ENCODE results near the gene ARID4B.
"Not testable (repeated sequence)": the region's sequence is repeated elsewhere in the genome, so short reads cannot be mapped to it uniquely, and the experiment has no call there.

Gene ARID4B

DNA sequence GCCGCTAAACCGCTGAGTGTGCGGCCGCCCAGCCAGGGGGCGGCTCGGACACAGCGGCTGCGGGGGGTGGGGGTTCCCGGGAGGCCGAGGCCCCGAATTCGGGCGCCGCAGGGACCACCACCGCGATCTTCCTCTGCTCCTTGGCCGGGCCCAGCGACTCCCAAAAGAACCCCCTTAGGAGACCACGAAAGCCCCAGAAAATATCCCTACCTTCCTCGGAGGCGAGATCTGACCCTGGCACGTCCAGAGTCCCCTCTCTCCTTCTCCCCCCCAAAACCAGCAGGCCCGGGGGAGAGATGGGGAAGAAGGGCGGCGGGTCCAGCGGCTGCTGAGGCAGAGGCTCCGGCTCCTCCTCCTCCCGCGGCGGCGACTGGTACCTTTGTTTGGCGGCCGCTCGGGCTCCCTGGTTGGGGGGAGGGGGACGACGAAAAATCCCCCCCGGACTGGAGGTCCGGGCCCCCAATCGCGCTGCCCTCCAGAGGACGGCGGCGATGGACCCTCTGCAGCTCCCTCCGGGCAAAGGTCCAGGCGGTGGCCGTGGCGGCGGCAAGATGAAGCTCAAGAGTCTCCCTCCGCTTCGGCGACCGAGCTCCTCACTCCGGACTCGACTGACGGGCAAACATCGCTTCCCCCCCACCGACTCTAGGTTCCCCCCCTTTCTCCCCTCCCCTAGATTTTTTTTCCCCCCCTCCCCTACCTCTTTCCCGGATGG lies at the start of gene ARID4B:
Gene ARID4B, minus strand, starts transcription at position 621 of the 712 bp plus-strand sequence. CDS start 1,260 bp downstream, outside the sequence.
- DNase-seq (ENCODE audit: low read depth in 3 of 3), result no peak

DNA sequence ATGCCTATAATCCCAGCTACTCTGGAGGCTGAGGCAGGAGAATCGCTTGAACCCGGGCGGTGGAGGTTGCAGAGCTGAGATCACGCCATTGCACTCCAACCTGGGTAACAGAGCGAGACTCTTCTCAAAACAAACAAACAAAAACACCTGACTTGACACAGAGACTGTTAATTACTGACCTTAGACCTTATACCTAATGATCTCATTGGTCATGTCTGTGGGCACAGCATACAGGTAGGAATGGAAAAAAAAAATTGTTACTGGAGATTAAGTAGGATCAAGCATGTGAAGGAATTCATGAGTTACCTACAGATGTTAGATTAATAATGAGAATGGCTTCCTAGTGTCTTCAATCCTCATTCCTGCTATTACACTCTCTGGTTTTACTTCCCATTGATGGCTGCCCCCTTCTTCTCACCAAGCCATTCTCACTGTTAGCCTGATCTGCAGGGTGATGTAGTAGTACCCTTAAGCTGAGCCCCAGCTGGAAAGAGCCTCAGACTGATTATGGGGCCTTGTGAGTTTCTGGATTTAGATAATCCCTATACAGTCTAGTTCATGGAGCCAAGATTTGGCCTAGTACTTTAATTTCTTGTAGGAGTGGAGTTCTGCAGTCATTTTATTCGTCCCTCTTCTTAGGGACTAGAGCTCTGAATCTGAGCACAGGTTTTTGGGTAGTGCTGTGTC lies 48.1 kb upstream of the ARID4B start:
- DNase-seq (ENCODE audit: low read depth in 3 of 3), result no peak

DNA sequence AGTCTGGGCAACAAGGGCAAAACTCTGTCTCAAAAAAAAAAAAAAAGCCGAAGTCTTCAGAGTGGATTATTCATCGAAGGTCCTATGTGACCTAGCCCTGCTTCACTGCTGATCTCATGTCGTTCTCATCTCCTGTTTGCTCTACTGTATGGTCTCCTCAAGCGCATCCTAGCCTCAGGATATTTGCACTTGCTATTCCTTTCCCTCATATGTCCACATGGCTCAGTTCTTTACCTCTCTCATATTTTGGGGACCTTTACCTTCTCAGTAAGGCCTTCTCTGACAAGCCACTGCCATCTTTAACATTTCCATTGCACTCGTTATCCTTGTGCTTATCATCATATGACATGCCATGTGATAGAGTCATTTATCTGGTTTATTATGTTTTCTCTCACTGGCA lies 41.8 kb upstream of the ARID4B start:
- DNase-seq (ENCODE audit: low read depth in 3 of 3), result no peak

DNA sequence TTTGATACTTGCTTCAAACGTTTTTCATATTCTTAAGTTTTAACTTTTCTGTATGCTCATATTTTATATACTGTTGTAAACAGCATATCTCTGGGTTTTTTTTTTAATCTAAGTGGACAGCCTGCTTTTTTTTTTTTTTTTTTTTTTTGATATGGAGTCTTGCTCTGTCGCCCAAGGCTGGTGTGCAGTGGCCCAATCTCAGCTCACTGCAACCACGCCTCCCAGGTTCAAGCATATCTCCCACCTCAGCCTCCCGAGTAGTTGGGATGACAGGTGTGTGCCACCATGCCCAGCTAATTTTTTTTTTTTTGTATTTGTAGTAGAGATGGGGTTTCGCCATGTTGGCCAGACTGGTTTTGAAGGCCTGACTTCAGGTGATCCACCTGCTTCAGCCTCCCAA lies 40.4 kb upstream of the ARID4B start:
- DNase-seq (ENCODE audit: low read depth in 3 of 3), result no peak

DNA sequence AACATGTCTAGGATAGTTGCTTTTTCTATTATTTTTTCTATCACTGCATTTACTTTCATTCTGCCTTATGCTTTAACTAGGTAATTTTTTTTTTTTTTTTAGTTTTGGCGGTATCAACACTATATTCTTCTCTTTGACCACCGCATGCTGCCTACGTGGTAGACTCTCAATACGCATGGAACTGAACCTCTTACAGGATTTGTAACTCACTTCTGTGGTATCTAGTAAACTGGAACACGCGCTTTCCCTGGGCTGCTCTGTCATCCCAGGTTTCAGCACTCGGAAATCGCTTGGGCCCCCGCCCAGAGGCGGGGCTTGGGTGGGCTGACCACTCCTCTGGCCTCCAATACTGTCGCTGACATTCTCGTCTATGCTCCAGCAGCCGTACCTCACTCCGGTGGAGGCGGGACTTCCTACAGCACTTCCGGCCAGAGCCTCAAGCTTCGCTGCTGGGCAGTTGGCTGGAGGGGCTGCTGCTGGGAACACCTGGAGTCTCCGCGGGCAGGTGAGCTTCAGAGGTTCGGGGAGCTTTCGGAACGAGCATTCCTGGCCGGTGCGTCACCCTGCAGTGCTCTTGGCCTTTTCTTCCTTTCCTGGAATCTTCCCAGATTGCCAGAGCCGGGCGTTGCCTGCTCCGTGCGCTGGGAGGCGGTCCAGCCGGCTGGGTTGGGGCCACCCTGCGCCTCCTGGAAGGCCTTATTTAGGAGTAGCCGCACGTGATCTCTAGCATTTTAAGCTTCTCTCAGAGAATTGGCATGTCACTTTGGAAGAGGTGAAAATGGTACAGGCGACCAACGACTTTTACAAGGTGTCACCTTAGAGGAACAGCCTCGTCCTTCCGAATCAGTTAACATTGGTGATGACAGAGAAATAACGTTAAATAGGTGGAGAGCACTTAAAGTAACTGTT lies 39.3 kb upstream of the ARID4B start, which contains the start of gene TBCE:
Gene TBCE, plus strand, starts transcription at position 428 of the 909 bp plus-strand sequence. CDS start 12,623 bp downstream, outside the sequence.
- DNase-seq (ENCODE audit: low read depth in 3 of 3), result peak; percentile 71 to 93 (median 79)

- peak; percentile 6 to 28 (median 9) for DNase-seq (ENCODE audit: low read depth in 3 of 3)
These were observed 38.3 kb upstream of the ARID4B start for GRCh38 chr1:235366286-235366685.

GRCh38 chr1:235364189-235364588 lies 36.2 kb upstream of the ARID4B start:
- DNase-seq (ENCODE audit: low read depth in 3 of 3), result not testable (repeated sequence)

DNA sequence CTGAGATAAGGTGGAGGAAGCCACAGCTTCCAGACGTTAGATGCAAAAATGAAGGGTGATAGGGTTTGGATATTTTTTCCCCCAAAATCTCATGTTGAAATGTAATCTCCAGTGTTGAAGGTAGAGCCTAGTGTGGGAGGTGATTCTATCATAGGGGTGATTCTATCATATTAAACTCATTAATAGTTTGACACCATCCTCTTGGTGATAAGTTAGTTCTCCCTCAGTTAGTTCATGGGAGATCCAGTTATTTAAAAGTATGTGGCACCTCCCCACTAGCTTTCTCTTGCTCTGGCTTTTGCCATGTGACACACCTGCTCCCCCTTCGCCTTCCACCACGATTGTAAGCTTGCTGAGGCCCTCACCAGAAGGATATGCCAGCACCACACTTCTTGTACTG lies 30.9 kb upstream of the ARID4B start:
- DNase-seq (ENCODE audit: low read depth in 3 of 3), result no peak

DNA sequence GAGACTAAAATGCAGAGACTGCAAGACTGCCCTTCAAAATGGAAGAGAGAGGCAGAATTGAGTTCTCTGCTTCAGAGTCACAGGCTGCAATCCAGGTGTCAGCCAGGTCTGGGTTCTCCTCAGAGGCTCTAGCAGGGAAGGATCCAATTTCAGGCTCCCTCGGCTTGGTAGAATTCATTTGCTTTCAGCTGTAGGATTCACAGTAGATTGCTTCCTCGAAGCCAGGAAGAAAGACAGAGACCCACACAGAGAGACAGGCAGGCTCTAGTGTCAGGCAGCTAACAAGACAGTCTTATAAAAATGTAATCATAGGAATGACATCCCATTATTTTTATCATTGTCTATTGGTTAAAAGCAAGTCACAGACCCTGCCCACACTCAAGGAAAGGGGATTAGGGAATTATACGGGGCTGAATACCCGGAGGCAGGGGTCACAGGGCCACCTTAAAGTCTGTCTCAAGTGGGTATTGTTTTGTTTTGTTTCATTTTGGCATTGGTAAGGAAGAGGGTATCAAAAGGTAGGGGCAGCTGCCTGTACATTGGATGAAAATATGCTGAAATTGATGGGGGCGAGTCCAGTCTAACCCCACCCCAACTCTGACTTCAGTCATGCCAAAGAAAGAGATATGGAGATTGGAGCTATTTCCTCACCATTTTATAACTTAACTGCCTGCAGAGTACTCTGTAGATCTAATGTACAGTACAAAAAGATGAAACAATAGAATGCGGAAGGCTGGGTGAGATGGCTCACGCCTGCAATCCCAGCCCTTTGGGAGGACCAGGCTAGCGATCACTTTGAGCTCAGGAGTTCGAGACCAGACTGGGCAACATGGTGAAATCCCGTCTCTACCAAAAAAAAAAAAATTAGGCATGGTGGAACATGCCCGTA lies 29.8 kb upstream of the ARID4B start:
- DNase-seq (ENCODE audit: low read depth in 3 of 3), result no peak

GRCh38 chr1:235351898-235352297 lies 23.9 kb upstream of the ARID4B start:
- DNase-seq (ENCODE audit: low read depth in 3 of 3), result no peak

GRCh38 chr1:235351441-235351840 lies 23.5 kb upstream of the ARID4B start:
- DNase-seq (ENCODE audit: low read depth in 3 of 3), result no peak

- no peak for DNase-seq (ENCODE audit: low read depth in 3 of 3)
These were observed 15.7 kb upstream of the ARID4B start for GRCh38 chr1:235343726-235344125.

DNA sequence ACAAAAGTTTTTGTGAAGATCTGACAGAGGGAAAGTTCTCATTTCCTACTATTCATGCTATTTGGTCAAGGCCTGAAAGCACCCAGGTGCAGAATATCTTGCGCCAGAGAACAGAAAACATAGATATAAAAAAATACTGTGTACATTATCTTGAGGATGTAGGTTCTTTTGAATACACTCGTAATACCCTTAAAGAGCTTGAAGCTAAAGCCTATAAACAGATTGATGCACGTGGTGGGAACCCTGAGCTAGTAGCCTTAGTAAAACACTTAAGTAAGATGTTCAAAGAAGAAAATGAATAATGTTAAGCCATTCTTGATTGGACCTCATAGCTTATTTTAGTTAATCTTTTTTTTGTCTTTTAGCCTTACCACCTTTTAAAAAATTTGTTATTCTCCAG lies 14.5 kb upstream of the ARID4B start:
- DNase-seq (ENCODE audit: low read depth in 3 of 3), result no peak

- DNase-seq (ENCODE audit: low read depth in 3 of 3), result no peak
These were observed 14.1 kb upstream of the ARID4B start for GRCh38 chr1:235342039-235342438.

DNA sequence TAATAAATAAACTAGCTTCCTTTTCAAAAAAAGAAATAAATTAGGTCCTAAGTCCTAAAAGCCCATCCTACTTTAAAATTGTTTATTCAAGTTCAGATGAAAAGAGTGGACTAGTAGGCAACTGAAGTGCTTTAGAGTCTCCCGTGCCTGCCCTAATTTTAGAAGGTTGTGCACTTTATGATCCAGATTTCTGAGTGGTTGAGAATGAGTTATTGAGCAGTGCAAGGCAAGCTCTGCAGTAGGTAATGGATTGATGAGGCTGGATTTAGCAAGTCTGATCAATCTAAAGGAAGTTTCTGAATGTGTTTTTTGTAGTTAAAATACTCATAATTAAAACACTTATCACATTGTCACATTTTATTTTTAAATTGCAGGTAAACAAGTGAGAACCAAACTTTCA lies 13.4 kb upstream of the ARID4B start:
- no peak for DNase-seq (ENCODE audit: low read depth in 3 of 3)

DNA sequence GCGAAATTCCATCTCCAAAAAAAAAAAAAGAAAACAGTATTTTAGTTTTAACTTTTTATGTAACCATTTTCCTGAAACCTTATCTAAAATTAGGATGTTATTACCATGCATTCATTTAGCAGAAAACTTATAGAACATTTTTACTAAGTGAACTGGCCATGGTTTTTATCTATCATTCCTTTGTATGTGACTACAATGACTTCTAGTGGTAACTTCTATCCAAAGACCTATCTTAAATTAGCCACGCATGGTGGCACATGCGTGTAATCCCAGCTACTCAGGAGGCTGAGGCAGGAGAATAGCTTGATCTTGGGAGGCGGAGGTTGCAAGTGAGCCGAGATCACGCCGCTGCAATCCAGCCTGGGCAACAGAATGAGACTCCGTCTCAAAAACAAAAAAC lies 11.8 kb upstream of the ARID4B start:
- no peak for DNase-seq (ENCODE audit: low read depth in 3 of 3)

DNA sequence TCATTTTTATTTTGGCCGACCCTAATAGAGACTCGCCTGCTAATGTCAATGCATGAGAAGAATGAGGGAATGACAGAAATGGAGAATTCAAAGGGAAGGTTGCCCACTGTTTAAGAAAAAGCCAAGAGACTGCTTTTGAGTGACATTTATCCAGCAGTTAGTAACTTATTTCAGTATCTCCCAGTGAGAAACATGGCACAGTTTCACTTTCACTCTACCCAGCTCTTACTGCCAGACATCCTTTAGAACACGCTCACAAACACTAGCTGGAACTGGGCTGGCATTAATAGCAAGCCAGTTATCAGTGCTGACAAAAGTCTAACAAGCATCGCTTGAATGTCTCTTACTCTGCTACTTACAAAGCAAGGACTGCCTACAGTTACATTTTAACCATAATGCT lies 8.9 kb upstream of the ARID4B start:
- no peak for DNase-seq (ENCODE audit: low read depth in 3 of 3)

DNA sequence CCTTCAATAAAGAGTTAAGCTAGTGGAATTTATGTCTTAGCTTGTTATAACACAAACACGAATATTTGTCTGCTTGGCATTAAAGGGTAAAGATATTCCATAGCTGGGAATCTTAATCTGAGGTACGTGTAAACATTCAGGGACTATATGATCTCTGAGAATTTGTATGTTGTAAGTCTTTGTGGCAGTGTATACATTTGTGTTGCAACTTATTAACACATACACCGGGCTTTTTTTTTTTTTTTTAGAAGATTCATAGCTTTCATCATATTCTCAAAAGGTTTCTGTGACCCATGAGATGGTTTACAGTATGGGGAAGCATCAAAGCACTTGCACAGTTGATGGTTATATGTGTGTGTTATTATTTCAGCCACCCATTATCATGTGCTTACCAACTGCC lies 3.4 kb upstream of the ARID4B start:
- DNase-seq (ENCODE audit: low read depth in 3 of 3), result no peak

DNA sequence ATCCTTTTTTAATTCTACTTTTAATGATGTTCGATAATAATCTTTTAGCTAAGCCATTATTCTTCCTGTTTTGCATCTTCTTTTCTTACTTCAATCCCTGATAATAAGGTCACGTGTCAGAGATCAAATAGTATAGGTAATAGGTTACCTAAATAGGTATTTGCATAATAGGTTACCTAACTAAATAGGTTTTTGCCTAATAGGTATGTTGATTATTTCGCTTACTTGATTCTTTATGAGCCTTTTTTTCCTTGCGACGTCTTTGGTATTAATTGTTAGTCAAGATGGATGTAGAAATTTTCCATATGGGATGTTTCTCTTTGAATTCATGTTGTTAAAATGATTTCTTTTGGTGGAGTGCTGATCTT lies 2.9 kb upstream of the ARID4B start:
- DNase-seq (ENCODE audit: low read depth in 3 of 3), result no peak

DNA sequence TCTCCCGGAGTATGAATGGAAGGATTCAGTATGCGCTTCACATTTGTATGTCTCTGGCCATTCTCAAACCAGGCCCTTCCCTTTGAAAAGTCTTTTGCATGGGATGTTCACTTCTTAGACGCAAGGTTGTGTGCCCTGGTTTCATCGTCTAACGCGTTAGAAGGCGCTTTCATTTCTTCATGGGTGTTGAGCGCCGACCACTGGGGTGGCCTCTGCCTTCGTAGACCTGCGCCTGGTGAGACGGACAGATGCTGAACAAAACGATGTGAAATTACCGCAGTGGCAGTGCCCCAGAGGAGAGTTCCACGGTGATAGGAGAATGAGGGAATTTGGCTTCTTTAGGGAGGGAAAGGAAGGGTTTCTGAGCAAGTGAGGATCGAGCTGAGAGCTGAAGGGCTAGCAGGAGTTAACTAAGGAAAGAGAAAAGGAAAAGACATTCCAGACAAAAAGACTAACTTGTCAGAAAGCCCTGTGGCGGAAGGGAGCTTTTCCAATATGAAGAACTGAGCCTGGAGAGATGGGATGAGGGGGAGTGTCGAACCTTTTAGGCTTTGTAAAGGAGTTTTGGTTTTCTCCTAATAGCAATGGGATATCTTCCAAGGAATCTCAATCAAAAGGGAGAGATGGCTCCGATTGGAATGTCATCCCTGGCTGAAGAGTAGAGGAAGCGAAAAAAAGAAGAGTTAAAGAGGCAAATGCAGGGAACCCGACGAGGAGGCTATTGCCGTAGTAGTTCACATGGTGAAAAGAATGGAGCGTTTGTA lies 1.3 kb upstream of the ARID4B start:
- peak in 2 of 3 experiments; percentile 7 to 36 for DNase-seq (ENCODE audit: low read depth in 3 of 3)

All from stimulated activated CD4-positive, alpha-beta T cell treated with anti-CD3 and anti-CD28 coated beads, TNF-alpha, amount 100 ng/mL, for 24 hours (primary cell).